MM.1S (cell line): ENCODE results near the gene MPI.

Experiments
- DNase-seq: peaks from one replicate; pipeline ENCODE4 v3.0.0-alpha.2; 2015
- H2AFZ ChIP-seq: fragments of 300-600 bp; sonication (generic); 2 replicates; pipeline ENCODE4 v1.6.0; 2016; ENCODE audit warnings: antibody characterized with exemption, low read length
- H3F3A ChIP-seq: fragments of 300-600 bp; sonication (generic); 2 replicates; pipeline ENCODE4 v1.6.1; 2016; ENCODE audit warnings: mild to moderate bottlenecking, antibody characterized with exemption, low read length, moderate library complexity, mixed read lengths; ENCODE audit not compliant: insufficient read depth
- H3K27ac ChIP-seq: fragments of 300-600 bp; sonication (generic); 2 replicates; pipeline ENCODE4 v1.5.1; 2016; ENCODE audit warnings: mild to moderate bottlenecking, low read length
- H3K27me3 ChIP-seq: fragments of 300-600 bp; sonication (generic); replicated peaks from 2 replicates; pipeline ENCODE4 v1.6.0; 2016; ENCODE audit warnings: low read length; ENCODE audit not compliant: insufficient read depth
- H3K36me3 ChIP-seq: fragments of 300-600 bp; sonication (generic); replicated peaks from 2 replicates; pipeline ENCODE4 v1.6.1; 2016; ENCODE audit warnings: mild to moderate bottlenecking, low read length, mixed read lengths; ENCODE audit not compliant: insufficient read depth
- H3K4me1 ChIP-seq: fragments of 300-600 bp; sonication (generic); 2 replicates; pipeline ENCODE4 v1.6.1; 2016; ENCODE audit warnings: low read length, mixed read lengths
- H3K4me2 ChIP-seq: fragments of 300-600 bp; sonication (generic); 2 replicates; pipeline ENCODE4 v1.6.0; 2016; ENCODE audit warnings: low read depth, low read length
- H3K4me3 ChIP-seq: fragments of 300-600 bp; sonication (generic); 2 replicates; pipeline ENCODE4 v1.5.1; 2016; ENCODE audit warnings: low read length, mixed read lengths
- H3K79me2 ChIP-seq: fragments of 300-600 bp; sonication (generic); 2 replicates; pipeline ENCODE4 v1.6.1; 2016; ENCODE audit warnings: mixed run types, low read length, mixed read lengths
- H3K9ac ChIP-seq: fragments of 300-600 bp; sonication (generic); 2 replicates; pipeline ENCODE4 v1.6.1; 2016; ENCODE audit warnings: low read length, mixed read lengths
- H3K9me2 ChIP-seq: fragments of 300-600 bp; sonication (generic); replicated peaks from 2 replicates; pipeline ENCODE4 v1.6.1; 2016; ENCODE audit warnings: mild to moderate bottlenecking, low read length, mixed read lengths; ENCODE audit not compliant: insufficient read depth
- H3K9me3 ChIP-seq: fragments of 300-600 bp; sonication (generic); replicated peaks from 2 replicates; pipeline ENCODE4 v1.6.1; 2016; ENCODE audit warnings: mild to moderate bottlenecking, low read length, mixed read lengths; ENCODE audit not compliant: insufficient read depth
- H4K20me1 ChIP-seq: fragments of 300-600 bp; sonication (generic); 2 replicates; pipeline ENCODE4 v1.6.1; 2016; ENCODE audit warnings: mild to moderate bottlenecking, low read length, moderate library complexity, mixed read lengths; ENCODE audit not compliant: insufficient read depth
- CTCF ChIP-seq: fragments of 300-600 bp; sonication (generic); IDR thresholded peaks from 2 replicates; pipeline ENCODE4 v1.5.1; 2016; ENCODE audit warnings: antibody characterized with exemption, low read length, mixed read lengths
- EZH2 ChIP-seq: fragments of 300-600 bp; sonication (generic); optimal IDR thresholded peaks from 2 replicates; pipeline ENCODE3; 2017; ENCODE audit warnings: low read depth, mild to moderate bottlenecking, antibody characterized with exemption, low read length, mixed read lengths
- EZH2phosphoT487 ChIP-seq: fragments of 300-600 bp; sonication (generic); IDR thresholded peaks from 2 replicates; pipeline ENCODE4 v1.6.1; 2018; ENCODE audit warnings: antibody characterized with exemption, low read length

Gene MPI

GRCh38 chr15:74903676-74904075 lies 13.8 kb downstream of the MPI start:
- Histone ChIP-seq H3K9ac (no peak overlapping the region), H3K27me3 (no peaks in the 10 kb centered on the region), H2AFZ (no peak overlapping the region), H4K20me1 (no peaks in the 10 kb centered on the region), H3K27ac (no peak overlapping the region), H3K9me3 (no peaks in the 10 kb centered on the region), H3K4me2 (no peak overlapping the region), H3K4me3 (no peak overlapping the region), H3K36me3 (peaks cover 3% of the 10 kb centered on the region; the same call in 1 of the 2 replicates), H3K79me2 (peaks cover 26% of the 10 kb centered on the region), H3F3A (0 out of 2 replicates have a peak, but pooled peaks cover 13% of the 10 kb centered on the region), H3K9me2 (no peaks in the 10 kb centered on the region), H3K4me1 (peaks cover 4% of the 10 kb centered on the region; the same call in 1 of the 2 replicates)
- no peak for DNase-seq
- TF ChIP-seq EZH2phosphoT487, result no peak
- no peak for TF ChIP-seq CTCF
- TF ChIP-seq EZH2, result no peak

GRCh38 chr15:74904190-74904805 lies 14.5 kb downstream of the MPI start:
- Histone ChIP-seq H3K4me3 (no peak overlapping the region), H3K27ac (no peak overlapping the region), H3K79me2 (peaks cover 26% of the 10 kb centered on the region), H3K9me2 (no peaks in the 10 kb centered on the region), H3K4me2 (no peak overlapping the region), H2AFZ (no peak overlapping the region), H3K9me3 (no peaks in the 10 kb centered on the region), H3F3A (peaks cover 18% of the 10 kb centered on the region; the same call in 1 of the 2 replicates), H3K27me3 (no peaks in the 10 kb centered on the region), H4K20me1 (no peaks in the 10 kb centered on the region), H3K4me1 (peaks cover 4% of the 10 kb centered on the region; the same call in 1 of the 2 replicates), H3K36me3 (peaks cover 3% of the 10 kb centered on the region; the same call in 1 of the 2 replicates), H3K9ac (no peak overlapping the region)
- DNase-seq, result no peak
- TF ChIP-seq EZH2phosphoT487 (no peak), EZH2 (no peak), CTCF (no peak)

- H3K27me3 ChIP-seq, result no peaks in the 10 kb centered on the region
- peak; percentile 24 for DNase-seq
- H3K9me2 ChIP-seq, result no peaks in the 10 kb centered on the region
- peak overlapping the region; percentile 77 for H3K9ac ChIP-seq
- peak overlapping the region; percentile 92 for H3K4me3 ChIP-seq
- H3K9me3 ChIP-seq, result no peaks in the 10 kb centered on the region
- peak overlapping the region; percentile 85 for H2AFZ ChIP-seq
- H3K4me2 ChIP-seq, result peak overlapping the region; percentile 83
- peaks cover 27% of the 10 kb centered on the region; the same call in 1 of the 2 replicates for H3F3A ChIP-seq
- TF ChIP-seq EZH2 (no peak), CTCF (no peak), EZH2phosphoT487 (no peak)
- peak overlapping the region; percentile 53; the same call in 1 of the 2 replicates for H3K27ac ChIP-seq
- no peaks in the 10 kb centered on the region for H4K20me1 ChIP-seq
- peaks cover 26% of the 10 kb centered on the region for H3K79me2 ChIP-seq
- peaks cover 4% of the 10 kb centered on the region; the same call in 1 of the 2 replicates for H3K4me1 ChIP-seq
- H3K36me3 ChIP-seq, result peaks cover 3% of the 10 kb centered on the region; the same call in 1 of the 2 replicates
Measured at GRCh38 chr15:74906067-74906449, 16.2 kb downstream of the MPI start.
